ENCODE data around the gene RAB1B.
A peak's percentile ranks its signal among the peaks of the same experiment; 100 is the strongest.
"Not testable (repeated sequence)": the region's sequence is repeated elsewhere in the genome, so short reads cannot be mapped to it uniquely, and the experiment has no call there.

RAB1B gene

DNA sequence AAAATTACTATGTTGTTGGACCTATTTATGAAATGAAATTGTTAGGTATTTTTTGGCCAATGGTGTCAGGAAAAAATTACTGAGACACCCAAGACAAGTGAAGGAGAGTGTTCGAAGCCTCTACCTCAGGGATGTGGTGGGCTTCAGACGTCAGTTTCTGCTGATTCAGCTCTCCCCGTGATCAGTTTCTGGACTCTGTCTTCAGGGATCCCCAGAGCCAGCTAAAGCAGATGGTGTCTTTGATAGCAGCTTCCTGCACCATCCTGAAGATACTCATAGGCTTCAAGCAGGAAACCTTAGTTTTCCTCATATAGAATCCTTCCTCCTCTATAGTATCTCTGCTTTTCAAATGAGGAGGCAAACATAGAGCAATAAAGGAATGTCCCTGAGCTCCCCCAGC lies 41.0 kb downstream of the RAB1B start:
- no peak for DNase-seq (ENCODE audit: low spot score)

DNA sequence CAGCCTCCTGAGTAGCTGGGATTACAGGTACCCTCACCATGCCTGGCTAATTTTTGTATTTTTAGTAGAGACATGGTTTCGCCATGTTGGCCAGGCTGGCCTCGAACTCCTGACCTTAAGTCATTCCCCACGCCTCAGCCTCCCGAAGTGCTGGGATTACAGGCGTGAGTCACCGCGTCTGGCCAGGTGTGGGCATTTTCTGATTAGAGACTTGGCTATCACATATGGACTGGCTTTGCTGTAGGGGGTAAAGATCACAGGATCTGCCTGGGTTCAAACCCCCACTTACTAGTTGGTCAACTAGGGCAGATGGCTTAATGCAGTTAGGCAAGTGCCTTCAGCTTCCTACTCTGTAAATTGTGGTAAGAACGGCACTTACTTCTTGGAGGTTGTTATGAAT lies 41.9 kb downstream of the RAB1B start:
- DNase-seq (ENCODE audit: low spot score), result no peak

DNA sequence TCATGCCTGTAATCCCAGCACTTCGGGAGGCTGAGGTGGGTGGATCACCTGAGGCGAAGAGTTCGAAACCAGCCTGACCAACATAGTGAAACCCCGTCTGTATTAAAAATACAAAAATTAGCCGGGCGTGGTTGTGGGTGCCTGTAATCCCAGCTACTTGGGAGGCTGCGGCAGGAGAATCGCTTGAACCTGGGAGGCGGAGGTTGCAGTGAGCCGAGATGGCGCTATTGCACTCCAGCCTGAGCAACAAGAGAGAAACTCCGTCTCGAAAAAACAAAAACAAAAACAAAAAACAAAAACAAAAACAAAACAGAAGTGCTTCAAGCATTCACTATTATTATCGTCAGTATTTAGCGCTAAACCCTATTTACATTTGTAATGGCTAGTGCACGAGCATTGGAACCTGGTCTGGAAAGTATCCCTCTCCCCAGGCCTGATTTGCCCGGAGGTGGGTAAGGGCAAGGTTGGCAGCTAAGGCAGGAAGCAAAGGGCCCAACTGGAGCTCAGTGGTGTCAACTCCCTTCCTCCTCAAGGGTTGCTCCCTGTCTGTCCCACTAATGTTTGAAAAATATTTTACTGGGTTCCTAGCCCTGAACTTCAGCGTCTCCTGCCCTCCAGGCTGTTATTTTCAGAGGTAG lies 42.5 kb downstream of the RAB1B start:
- DNase-seq (ENCODE audit: low spot score), result not testable (repeated sequence)

DNA sequence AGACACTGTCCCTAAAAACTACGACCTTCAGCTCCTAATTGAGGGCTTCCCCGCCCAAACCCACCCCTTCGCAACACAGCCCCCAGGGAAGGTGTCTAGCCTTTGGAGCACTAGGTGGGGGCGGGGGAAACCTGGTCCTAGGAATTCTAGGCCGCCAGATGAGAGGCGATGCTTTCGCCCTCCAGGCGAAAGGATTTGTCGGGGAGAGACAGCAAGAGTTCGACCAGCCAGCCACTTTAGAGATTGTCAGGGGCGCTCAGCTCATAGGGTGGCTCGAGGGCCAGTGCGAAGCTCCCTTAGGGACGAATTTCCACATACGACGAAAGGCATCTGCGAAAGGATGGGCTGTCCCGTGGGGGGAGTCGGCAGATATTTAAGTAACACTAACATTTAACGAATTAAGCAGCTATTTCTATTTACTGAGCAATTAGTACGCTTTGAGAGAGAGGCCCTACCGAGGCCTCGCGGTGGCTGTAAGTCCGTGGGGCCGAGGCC lies 43.1 kb downstream of the RAB1B start:
- DNase-seq (ENCODE audit: low spot score), result no peak

DNA sequence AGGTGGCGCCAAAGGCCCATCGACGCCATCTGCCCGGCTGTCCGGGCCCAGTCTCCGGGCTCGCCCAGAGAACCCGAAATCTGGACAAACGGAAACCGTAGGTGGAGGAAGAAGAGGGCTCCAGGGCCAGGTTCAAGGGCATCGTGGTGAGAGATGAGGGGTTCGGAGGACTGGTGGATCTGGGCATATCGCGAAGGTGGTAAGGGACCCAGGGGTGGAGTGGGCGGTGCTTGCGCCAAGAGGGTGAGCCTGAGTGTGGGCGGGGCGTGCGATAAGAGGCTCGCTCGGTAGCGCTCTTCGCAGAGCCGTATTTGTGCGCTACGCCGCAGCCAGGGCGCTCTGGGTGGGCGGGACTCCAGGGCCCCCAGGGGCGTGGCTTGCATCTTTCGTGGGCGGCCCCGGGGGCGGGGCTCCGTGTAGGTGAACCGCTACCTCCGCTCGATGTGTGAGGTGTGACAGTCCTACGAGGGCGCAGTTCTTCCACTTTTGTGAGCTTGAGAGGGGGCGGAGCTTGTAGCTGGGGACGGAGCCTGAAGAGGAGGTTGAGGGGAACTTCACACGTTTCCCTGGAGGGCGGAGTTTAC lies 43.6 kb downstream of the RAB1B start:
- DNase-seq (ENCODE audit: low spot score), result peak; percentile 100

DNA sequence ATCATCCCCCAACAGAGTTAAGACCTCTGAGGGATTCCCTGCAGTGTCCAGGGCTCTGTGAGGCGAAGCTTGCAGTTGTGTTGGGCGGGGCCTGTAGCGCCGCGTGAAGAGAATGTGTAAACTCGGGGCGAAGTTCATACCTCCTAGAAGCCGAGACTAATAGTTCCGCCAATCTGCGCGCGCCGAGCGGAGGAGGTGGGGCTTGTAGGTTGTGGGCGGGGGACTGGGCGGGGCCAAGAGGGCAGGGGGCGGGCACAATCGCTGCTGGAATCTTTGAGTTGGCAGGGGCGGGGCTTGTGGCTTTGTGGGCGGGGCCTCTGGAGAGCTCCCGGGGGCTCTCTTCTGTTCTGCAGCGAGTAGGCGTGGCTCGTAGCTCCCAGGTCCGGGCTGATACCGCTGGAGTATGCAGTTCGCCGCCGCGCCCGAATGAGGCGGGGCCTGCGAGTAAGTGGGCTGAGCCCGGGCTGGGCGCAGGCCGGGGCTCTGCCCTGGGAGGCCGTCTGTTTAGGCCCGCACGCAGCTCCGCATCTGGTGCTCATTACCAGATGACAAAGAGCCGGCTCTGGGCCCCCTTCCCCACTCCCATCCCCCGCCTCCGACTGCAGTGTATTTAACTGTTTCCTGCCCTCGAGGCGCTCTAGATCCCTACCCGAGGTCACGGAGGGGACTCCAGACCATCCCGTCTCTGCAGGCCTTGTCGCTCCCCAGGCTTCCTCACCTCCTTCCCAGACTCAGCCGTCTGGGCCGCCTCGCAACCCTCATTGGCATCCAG lies 44.3 kb downstream of the RAB1B start:
- DNase-seq (ENCODE audit: low spot score), result peak; percentile 100

DNA sequence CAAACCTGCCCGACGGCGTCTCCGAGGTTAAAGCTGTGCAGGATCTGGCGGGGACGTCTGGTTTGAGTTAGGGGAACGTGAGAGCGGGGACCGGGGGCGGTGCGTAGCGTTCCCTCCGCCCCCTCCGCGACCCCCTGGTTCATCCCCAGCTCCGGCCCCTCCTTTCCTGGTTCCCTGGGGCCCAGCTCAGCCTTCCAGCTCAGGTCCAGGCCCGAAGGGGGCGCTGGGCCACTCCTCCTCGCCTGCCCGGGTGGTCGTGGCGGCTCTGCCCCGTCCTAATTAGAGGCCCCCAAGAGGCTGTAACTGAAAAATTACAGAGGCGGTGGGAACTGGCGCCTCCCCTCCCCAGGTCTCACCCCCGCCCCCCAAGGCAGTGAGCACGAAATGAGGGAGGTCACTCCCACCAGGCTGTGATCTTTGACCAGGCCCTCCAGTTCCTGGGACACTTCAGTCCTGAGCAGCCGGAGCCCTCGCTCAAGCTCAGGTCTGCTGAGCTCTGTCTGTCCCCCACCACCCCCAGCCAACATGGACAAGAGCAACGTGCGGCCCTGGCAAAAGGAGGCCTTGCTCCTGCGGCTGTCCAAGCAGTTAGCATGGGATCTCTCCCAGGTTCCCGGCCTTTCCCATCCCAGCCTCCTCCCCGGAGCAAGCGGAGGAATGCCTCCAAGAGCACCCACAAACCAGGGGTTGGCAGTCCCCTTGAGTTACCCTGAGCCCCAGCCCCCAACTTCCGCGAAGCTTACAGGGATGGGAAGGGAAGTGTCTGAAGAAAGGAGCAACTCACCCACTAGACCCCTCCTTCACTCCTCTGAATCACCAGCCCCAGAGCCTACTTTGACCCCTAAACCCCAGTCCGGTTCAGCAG lies 45.1 kb downstream of the RAB1B start:
- no peak for DNase-seq (ENCODE audit: low spot score)

DNA sequence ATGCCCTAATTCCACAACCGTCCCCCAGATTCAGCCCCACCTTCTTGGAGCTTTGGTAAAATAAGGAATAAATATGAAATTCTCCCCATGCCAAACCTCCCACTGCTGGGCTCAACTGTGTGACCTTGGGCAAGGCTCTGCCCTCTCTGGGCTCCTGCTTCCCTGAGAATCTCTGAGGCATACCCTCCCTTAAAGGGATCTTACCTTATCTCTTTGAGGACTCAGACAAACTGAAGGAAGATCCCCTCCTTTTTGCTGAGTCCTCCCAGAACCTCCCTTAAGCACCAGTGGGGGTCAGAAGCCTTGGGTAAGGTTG lies 45.7 kb downstream of the RAB1B start:
- DNase-seq (ENCODE audit: low spot score), result no peak

DNA sequence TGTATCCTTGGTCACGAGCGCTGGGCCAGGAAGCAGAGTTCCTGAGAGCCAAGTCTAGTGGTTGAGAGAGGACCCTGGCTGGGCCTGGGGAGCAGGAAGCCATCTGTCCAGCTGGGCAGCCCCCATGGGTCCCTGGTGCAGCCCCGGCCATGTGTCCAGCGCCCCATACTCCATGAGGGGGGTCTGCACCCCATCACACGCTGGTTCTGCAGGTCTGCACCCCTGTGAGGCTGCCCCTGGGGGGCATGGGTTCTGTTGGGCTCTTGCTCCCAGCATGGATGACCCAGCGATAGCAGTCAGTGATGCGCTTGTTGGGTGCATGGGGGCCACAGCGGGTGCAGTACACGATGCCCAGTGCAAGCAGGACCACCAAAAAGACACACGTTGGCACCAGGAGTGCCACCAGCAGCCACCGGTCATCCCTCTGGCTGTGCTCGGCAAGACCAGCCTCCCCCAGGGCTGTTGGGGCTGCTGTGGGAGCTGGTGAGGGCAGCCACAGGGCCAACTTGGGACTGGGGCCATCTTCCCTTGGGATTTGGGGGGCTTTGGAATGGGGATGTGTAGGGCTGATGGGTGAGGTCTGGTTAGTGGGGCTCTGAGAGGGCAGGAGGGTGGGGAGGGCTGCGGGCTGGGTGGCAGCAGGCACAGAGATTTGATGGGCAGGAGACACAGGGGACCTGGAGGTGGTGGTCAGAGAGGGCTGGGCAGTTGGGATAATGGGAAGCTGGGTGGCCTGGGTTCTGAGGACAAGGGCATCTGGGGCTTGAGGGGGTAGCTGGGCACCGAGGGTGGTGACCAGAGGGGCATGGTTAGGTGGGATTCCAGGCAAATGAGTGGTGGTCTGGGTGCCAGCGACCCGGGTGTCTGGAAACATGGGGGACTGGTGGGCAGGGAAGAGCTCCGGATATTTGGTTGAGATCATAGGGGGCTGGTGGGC lies 46.4 kb downstream of the RAB1B start:
- DNase-seq (ENCODE audit: low spot score), result no peak

DNA sequence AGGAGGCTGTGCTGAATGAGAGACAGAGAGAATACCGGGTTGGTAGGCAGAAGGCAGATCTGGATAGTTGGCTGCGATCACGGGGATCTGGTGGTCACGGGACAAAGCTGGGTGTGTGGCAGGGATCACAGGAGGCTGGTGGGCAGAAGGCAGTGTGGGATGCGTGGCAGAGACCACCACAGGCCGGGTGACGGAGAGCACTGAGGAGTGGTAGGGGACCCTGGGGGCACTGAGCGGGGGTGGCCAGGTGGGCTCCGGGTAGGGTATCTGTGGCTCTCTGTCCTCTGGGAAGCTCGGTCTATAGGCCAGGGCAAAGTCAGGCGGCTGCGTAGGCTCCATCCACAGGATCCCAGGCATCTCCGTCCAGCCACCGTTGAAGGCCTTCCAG lies 47.1 kb downstream of the RAB1B start:
- DNase-seq (ENCODE audit: low spot score), result no peak

DNA sequence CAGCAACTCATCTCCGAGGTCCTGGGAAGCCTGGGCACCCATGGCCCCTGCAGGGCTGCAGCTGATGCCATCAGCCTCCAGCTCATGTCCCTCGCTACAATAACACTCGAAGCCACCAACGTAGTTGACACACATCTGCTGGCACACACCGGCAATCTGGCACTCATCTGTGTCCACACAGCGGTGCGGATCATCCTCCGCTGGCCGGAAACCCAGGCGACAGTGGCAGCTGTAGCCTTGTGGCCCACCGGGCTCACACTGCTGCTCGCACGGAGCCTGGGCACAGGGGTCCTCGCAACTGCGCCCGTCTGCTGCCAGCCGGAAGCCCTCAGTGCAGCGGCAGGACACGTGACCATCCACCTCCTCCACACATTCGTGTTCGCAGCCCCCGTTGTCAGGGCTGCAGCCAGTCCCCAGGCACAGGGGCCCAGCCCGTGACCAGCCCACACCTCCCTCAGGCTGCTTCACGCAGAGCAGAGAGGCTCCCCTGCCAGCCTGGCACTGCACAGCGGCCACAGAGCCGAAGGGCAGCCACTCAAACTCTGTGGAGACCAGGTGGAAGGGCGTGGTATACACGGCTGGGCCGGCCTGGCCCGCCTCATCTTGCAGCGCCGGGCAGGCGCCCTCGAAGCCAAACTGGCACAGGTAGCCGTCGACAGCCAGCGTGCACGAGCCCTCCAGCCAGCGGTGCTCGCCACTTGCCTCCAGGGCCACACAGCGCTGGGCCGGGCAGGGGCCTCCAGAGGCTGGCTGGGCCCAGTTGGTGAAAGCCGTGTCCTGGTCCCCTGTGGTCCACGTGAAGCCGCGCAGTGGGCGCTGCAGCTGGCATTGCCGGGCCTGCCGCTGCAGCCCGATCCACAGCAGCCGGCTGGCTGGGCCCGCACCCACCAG lies 47.7 kb downstream of the RAB1B start:
- DNase-seq (ENCODE audit: low spot score), result no peak

DNA sequence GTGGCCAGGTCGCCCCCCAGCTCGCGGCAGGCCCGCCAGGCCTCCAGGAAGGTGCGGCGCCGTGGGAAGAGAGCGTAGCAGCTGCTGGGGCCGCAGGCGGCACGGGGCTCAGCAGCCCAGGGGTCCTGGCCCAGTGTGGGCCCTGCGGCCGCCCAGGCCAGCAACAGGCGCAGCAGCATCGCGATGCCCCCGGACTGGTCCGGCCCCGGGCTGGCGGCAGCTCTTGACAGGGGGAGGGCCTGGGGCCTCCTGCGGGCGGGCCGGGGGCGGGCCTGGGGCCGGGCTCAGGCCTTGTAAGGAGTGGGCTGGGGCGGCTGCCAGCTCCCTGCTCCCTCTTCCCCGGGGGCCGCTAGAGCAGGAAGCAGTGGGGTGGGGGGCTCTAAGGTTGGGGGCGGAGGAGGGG lies 48.4 kb downstream of the RAB1B start, which contains the start of gene CD248:
TSS of gene CD248 (minus strand) at position 196 of the 403 bp plus-strand sequence. CDS start at position 179, 17 bp downstream.
- no peak for DNase-seq (ENCODE audit: low spot score)

DNA sequence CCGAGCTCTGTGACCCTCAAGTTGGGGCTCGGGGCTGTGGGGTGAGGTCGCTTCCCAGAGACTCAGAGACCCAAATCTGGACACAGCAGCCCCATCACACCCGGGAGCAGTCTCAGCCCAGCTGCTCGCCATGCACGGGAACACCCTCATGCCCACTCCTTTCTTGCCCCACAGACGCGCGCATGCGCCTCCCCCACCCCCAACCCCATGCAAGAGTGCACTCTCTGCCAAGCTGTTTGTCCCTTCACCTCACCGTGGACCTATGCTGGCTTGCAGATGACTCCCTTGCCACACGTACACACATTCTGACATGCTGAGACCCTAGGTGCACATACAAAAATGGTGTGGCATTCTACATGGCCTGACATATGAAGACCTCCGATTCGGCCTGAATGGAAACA lies 48.9 kb downstream of the RAB1B start:
- DNase-seq (ENCODE audit: low spot score), result no peak

DNA sequence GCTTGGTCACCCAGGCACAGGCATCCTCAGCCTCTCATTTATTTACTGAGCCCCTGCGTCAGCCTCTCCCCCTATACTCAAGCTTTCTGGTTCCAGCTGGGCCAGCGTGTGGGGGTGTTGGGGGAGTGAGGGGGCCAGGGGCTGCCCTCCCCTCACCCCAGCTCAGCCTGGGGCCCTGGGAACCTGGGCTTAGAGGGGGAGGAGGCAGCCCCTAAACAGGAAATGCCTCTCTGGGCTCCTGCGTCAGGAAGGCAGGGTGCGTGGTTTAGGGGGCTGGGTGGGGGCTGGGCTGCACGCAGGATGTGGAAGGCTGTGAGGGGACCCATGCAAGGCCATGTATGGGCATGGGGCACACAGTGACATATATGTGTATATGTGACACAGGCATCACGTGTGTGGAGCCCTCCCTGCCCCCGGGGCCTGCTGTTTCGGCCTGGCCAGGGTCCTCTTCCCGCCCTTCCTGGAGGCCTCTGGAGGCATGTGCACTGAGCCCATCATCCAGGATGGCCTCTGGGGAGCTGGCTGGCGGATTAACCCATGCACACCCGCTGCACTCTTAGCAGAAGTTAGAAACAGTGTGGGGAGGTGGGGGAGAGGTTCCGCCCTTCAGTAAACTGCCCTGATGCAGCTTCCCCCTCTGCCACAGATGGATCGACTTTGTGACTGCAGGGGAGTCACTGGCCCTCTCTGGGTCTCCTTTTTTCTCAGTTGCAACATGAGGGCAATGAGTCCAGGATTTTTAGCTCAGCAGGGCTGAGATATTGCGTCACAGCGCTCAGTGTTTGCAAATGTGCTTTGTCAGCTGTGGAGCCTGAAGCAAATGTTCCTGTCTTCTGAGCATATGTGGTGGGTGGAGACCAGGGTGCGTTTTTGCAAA lies 49.5 kb downstream of the RAB1B start:
- DNase-seq (ENCODE audit: low spot score), result peak; percentile 99

DNA sequence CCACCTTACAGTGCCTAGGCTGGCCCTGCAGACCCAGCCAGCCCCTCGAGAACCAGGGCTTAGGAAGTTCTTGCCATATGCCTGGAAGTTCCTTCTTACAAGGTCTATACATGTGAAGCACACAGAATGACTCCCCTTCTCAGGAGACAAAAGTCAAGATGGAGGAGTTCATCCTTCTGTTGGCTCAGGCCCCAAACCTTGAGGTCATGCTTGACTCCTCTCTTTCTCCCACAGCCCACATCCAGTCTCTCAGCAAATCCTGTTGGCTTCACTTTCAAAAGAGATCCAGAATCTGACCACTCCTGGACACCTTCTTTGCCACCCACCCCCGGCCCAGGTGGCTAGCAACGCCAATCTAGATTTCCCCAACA lies 50.1 kb downstream of the RAB1B start:
- no peak for DNase-seq (ENCODE audit: low spot score)

DNA sequence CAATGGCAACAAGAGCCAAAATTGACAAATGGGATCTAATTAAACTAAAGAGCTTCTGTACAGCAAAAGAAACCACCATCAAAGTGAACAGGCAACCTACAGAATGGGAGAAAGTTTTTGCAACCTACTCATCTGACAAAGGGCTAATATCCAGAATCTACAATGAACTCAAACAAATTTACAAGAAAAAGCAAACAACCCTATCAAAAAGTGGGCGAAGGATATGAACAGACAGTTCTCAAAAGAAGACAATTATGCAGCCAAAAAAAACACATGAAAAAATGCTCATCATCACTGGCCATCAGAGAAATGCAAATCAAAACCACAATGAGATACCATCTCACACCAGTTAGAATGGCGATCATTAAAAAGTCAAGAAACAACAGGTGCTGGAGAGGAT lies 51.9 kb downstream of the RAB1B start:
- not testable (repeated sequence) for DNase-seq (ENCODE audit: low spot score)

DNA sequence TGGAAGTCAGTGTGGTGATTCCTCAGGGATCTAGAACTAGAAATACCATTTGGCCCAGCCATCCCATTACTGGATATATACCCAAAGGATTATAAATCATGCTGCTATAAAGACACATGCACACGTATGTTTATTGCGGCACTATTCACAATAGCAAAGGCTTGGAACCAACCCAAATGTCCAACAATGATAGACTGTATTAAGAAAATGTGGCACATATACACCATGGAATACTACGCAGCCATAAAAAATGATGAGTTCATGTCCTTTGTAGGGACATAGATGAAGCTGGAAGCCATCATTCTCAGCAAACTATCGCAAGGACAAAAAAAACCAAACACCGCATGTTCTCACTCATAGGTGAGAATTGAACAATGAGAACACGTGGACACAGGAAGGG lies 52.3 kb downstream of the RAB1B start:
- not testable (repeated sequence) for DNase-seq (ENCODE audit: low spot score)

DNA sequence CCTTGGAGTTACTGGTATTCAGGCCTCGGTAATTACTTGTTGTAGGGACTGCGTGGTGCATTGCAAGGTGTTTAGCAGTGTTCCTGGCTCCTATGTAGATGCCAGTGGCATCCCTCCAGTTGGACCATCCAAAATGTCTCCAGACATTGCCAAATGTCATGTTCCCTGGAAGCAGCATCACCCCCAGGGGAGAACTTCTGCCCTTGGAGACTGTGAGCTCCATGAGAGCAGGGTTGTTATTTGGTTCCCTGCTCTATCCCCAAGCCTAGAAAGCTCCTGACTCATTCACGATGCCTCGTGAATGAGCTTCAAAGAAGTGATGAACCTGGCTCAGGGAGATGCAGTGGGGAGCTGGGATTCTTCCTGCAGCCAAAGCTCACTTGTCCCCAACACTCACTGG lies 53.2 kb downstream of the RAB1B start:
- DNase-seq (ENCODE audit: low spot score), result no peak

DNA sequence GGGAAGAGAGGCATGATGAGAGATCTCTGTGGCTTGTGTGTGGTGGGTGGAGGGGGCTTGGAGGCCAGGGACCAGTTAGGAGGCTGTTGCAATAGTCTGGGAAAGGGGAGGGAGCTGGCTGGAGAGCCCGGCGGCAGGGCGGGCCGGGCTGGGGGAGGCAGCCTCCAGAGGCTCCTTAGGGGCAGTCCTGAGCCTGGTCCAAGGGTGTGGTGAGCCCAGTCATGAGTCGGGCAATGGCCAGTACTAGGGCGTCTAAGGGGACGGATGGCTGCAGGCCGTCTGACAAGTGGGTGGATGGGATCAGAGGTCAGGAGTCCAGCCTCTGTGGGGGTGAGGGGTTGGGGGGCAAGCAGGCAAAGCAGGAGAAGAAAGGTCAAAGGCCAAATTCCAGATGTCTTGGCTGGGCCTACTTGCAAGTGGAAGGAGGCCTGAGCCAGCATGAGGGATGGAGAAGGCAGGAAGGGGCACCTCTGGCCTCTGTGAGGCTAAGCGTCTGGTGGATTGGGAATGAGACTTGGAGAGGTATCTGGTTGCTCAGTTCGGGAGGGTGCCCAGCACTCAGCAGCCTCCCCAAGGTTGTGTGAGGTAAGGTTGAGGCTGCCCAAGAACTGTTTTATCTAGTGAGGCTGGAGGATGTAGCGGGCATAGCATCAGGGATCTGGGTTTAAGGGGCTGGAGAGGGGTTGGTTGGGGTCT lies 54.4 kb downstream of the RAB1B start:
- no peak for DNase-seq (ENCODE audit: low spot score)
